ENCODE results near the gene UBD. TPM values are rescaled to one million over a fixed set of nuclear protein-coding genes. Genes with fewer than 3 reads are reported as not detected.

Gene UBD
- total and polyA plus RNA-seq, 7 donors: 0.71 to 207 (median 10.0) TPM; not detected in 3

GRCh38 chr6:29558439-29559079 is 973 bp downstream of the UBD start:
- TF ChIP-seq POLR2AphosphoS5 (IDR thresholded peaks at IDR 0.05) (no peak), CTCF (IDR thresholded peaks at IDR 0.05) (no peak), EP300 (IDR thresholded peaks at IDR 0.05) (no peak), POLR2A (IDR thresholded peaks at IDR 0.05) (no peak)
- Histone ChIP-seq H3K27me3 (peaks cover 9 to 40% (median 15%) of the 10 kb centered on the region in 3 donors), H3K9me3 (no peaks in the 10 kb centered on the region), H3K36me3 (no peaks in the 10 kb centered on the region), H3K27ac (no peak overlapping the region), H3K4me1 (peaks cover 0 to 6% (median 6%) of the 10 kb centered on the region in 4 donors), H3K4me3 (no peak overlapping the region)
- intact Hi-C loops (cut with DNase I): no loop called here
- DNase-seq: no peak
- 88 to 96% methylated on average over 22 of the region's 22 CpGs for WGBS, 2 donors

- intact Hi-C loops (cut with DNase I): no loop called here
- no peak for DNase-seq
- Histone ChIP-seq H3K27me3 (peaks cover 9 to 43% (median 17%) of the 10 kb centered on the region in 3 donors), H3K4me3 (no peak overlapping the region), H3K9me3 (no peaks in the 10 kb centered on the region), H3K36me3 (no peaks in the 10 kb centered on the region), H3K27ac (no peak overlapping the region), H3K4me1 (peaks cover 0 to 16% (median 16%) of the 10 kb centered on the region in 4 donors)
- TF ChIP-seq POLR2AphosphoS5 (IDR thresholded peaks at IDR 0.05) (no peak), POLR2A (IDR thresholded peaks at IDR 0.05) (no peak), EP300 (IDR thresholded peaks at IDR 0.05) (no peak), CTCF (IDR thresholded peaks at IDR 0.05) (no peak)
Observed at GRCh38 chr6:29557320-29557719, 2.2 kb downstream of the UBD start.

GRCh38 chr6:29554764-29555163 is 4.8 kb downstream of the UBD start:
- Histone ChIP-seq H3K36me3 (no peaks in the 10 kb centered on the region), H3K27me3 (peaks cover 9 to 43% (median 17%) of the 10 kb centered on the region in 3 donors), H3K27ac (no peak overlapping the region), H3K4me1 (peaks cover 0 to 16% (median 16%) of the 10 kb centered on the region in 4 donors), H3K4me3 (no peak overlapping the region), H3K9me3 (no peaks in the 10 kb centered on the region)
- TF ChIP-seq CTCF (IDR thresholded peaks at IDR 0.05) (no peak), POLR2AphosphoS5 (IDR thresholded peaks at IDR 0.05) (no peak), EP300 (IDR thresholded peaks at IDR 0.05) (no peak), POLR2A (IDR thresholded peaks at IDR 0.05) (no peak)
- intact Hi-C loops (cut with DNase I): no loop called here
- no peak for DNase-seq
- whole genome bisulfite sequencing, 2 donors: 81% methylated on average over 5 of the region's 5 CpGs

GRCh38 chr6:29553268-29554057 is 6.1 kb downstream of the UBD start:
- Histone ChIP-seq H3K27me3 (peaks cover 9 to 43% (median 17%) of the 10 kb centered on the region in 3 donors), H3K36me3 (no peaks in the 10 kb centered on the region), H3K9me3 (no peaks in the 10 kb centered on the region), H3K4me1 (peaks cover 0 to 16% (median 16%) of the 10 kb centered on the region in 4 donors), H3K4me3 (peak overlapping the region in 3 of 4 donors; percentile 32 to 47 (median 47)), H3K27ac (peak overlapping the region in 2 of 4 donors; percentile 30 to 39)
- TF ChIP-seq EP300 (IDR thresholded peaks at IDR 0.05): no peak
- no peak for TF ChIP-seq POLR2A (IDR thresholded peaks at IDR 0.05)
- TF ChIP-seq POLR2AphosphoS5 (IDR thresholded peaks at IDR 0.05): no peak
- TF ChIP-seq CTCF (IDR thresholded peaks at IDR 0.05): no peak
- intact Hi-C loops (cut with DNase I): no loop called here
- WGBS, 2 donors: 4 to 6% methylated on average over 83 of the region's 83 CpGs
- DNase-seq: peak; percentile 87
